Activated effector memory CD4-positive, alpha-beta T cell treated with anti-CD3 and anti-CD28 coated beads, Interleukin-2, amount 50 U/mL, for 16 hours (primary cell): ENCODE results near the gene SGK2.

Source experiments
- DNase-seq: peaks from one replicate; pipeline ENCODE4 v3.0.0-alpha.2; 2020

SGK2 gene

DNA sequence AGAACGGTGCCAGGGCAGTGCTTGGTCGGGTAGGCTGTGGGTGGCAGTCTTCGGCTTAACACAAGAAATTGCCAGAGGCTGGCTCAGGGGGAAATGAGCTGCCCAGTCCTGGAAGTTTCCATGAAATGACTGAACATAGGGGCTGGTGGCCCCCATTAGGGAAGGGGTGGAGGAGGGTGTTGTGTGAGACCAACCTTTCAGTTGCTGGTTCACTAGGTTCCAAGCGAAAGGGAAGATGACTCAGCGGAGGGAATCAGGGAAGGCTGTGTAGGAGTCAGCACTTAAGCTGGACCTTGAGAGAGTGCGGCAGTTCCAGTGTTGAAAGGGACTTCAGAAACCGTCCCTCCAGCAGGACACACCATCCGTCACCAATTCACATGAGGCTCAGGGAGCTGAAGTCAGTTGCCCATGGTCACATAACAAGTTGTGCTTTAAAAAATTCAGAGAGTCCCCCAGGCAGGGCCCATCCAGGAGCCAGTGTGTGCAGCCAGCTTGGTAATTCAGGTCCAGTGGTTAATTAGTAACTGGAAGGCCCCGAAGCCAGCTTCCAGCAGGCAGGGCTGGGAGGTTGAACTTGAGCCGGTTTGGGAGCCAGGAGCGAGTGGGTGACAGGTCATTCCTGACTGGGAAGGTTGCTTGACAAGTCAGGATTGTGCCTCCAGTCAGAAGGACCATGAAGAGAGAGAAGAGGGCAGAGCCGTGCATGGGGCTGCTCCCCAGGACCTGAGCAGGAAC, at the start of gene SGK2:
TSS of gene SGK2 (plus strand) at position 616 of the 735 bp plus-strand sequence. CDS start 7,469 bp downstream, outside the sequence.
- no peak for DNase-seq

DNA sequence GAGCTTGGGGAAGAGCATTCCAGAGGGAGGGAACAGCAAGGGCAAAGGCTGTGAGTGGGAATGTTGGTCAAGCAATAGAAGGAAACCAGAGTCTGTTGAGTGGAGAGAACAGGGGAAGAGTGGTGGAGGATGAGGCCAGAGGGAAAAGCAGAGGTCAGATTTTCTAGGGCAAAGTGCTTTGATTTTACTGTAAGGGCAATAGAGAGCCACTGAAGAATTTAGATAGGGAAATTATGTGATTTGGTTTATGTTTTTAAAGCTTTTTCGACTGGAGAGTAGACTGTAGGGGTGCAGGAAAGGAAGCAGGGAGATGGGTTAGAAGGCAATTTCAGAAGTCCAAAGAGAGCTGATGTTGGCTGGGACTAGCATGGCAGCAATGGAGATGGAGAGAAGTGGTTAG, 46.9 kb upstream of the SGK2 start:
- DNase-seq: no peak

DNA sequence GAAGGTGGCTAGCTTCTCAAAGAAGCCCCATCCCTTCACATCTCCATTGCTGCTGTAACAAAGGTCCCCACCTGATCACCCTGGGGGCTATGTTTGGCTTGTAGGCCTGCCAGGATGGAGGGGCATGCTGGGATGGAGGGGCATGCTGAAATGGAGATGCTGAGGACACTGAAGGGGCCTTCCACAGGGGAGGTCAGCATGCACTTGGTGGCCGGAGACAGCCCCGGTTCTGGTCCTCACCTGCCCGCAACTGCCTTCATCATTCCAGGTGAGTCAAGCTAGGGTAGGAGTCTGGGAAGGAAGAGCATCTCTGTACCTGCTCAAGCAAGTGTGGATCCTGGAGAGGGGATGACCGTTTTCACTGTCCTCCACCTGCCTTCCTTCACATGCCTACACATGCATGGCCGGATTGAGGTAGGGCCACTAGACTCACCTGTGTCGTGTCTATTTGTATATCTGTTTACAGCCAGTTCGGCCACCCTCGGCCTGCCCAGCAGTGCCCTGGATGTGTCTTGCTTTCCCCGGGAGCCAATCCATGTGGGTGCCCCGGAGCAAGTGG, 45.4 kb upstream of the SGK2 start:
- DNase-seq: no peak

DNA sequence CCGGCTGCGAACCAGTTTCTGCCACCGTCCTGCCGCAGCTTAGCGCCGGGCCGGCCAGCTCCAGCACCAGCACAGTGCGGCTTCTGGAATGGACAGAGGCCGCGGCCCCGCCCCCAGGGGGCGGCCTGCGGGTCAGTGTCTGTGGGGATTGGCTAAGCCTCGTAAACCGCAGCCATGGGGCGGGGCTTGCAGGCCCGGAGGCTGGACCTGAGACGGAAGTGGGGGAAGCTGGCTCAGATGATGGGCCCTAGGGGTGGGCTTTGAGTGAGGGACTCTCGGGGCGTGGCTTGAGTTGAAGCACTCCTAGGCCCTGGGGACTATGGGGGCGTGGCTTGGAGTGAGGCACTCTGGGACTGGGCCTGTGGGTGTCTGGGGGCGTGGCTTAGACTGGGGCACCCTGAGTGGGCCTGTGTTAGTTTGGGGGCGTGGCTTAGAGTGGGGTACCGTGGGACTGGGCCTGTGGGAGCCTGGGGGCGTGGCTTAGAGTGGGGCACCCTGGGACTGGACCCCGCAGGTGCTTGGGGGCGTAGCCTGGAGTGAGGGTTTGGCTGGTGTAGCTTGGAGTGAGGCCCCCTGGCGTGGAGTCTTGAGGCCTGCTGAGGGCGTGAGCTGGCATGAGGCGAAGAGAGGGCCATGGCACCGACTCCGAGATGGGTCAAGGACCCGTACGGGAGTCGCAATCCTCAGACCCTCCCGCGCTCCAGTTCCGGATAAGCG, 44.7 kb upstream of the SGK2 start:
- peak; percentile 95 for DNase-seq

DNA sequence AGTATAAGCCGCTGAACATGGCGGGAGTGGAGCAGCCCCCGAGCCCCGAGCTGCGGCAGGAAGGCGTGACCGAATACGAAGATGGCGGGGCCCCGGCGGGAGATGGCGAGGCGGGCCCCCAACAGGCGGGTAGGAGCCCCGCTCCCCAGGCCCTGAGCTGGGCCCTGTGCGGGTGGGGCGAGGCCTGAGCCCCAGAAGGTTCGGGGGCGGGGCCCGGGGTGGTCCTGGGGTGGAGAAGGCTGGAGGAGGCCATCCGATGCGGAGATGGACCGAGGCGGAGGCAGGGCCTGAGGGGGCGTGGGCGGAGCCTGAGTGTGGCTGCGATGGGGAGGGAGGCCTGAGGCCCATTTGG, 44.2 kb upstream of the SGK2 start:
- no peak for DNase-seq

DNA sequence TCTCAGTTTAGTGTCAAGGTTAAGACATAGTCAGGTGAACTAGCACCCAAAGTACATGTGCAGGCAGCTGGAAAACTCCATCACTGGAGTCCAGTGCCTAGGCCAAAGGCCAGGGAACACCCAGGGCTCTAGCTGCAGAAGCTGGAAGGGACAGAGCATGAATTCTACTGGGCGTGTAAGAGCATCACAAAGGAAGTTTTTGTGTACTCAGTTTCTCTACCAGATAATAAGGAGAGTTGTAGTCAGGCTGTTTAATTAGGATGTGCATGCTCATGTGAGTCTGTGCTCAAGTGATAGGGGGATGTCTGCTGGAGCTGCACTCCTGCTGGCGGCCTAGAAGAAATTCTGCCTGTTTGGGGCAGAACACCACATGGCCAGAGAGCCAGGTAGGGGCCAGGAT, 43.2 kb upstream of the SGK2 start:
- peak; percentile 25 for DNase-seq

DNA sequence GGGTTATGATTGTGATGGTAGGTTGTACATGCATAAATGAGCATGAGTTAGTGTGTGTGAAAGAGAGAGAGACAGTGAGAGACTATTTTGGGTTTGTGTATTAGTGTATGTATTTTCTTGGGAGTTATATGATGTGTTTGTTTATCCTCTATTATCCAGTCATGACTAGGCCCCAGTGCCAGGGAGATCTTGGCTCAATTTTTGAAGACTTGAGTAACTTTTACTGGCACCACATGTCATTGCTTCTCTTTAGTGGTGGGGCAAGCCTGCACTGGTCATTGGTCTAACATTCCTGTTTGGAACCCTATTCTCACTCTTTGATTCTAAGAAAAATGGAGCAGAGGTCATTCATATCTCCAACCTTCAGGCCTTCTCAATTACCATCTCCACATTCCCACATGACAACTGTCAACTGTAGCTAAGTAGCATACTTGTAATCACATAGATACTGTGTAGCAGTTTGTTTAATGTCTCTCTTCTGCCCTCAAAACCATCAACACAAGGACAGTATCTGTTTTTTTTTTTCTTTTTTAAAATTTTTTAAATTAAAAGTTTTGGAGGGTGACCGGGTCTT, 42.5 kb upstream of the SGK2 start:
- no peak for DNase-seq

DNA sequence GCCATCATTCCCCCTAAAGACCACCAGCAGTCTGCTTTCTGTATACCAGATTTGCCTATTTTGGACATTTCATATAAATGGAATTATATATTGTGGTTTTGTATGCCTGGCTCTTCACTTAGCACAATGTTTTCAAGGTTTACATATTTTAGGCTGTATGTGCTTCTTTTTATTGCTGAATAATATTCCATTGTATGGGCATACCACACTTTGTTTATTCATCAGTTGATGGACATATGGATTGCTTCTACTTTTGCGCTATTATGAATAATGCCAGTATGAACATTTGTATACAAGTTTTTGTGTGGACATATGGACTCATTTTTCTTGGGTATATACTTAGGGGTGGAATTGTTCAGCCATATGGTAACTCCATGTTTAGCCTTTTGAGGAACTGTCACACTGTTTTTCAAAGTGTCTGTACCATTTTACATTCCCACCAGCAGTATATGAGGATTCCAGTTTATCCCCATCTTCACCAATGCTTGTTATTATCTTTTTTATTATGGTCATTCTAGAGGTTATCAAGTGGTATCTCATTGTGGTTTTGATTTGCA, 38.7 kb upstream of the SGK2 start:
- no peak for DNase-seq

DNA sequence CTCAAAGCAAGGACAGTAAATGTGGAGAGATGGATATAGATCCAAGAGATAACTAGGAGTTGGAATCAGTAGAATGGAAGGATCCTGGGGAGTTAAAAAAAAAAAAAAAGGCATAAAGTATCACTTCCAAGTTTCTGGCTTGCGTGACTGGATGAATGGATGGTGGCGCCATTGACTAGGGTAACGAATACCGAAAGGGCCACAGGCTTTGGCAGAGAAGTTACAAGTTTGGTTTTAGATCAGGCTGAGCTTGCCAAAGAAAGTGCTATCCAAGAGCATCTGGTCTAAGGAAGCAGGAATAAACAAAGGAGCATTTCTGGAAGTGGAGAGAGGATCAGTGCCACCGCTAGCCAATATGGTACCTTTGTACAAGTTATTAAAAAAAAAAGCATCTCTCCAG, 33.8 kb upstream of the SGK2 start:
- no peak for DNase-seq

DNA sequence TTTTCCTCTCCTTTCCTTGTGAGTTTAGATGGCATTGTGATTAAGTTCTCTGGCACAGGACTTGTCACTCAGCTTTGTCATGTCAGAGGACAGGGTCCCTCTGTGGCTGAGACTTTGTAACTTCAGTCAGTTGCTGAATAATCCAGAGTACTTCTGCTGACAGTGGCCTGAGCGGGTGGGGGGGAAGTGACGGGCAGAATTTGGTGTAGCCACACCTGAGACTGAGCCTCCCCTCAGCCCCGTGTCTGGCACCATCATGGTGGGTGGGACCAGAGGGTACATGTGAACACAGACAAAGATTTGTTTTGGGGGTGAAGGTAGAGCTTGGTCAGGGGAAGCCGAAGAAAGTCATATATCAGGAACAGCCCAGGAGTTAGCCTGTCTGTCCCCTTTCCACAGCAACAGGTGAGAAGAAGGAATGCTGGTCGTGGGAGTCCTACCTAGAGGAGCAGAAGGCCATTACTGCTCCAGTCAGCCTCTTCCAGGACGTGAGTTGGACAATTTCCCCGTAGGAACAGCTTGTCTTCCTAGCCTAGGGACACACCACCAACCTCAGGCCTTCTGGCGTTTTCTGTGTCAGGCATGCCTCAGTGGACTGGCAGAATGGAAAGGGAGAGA, 30.5 kb upstream of the SGK2 start:
- DNase-seq: no peak

DNA sequence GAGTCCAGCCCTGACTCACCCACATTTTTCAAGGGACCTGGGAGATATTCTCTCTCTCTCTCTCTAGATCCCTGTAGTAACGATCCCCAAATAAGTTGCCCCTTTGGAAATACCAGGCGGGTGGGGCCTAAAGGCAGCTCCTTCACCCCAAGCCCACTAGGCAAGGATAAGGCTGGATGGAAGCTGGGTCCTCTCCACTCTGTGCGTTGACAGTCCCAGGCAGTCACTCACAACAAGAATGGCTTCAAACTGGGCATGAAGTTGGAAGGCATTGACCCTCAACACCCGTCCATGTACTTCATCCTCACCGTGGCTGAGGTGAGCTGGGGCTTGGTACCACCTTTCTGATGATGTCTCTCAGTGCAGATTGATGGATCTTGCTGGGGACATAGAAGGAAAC, 29.8 kb upstream of the SGK2 start:
- DNase-seq: no peak

DNA sequence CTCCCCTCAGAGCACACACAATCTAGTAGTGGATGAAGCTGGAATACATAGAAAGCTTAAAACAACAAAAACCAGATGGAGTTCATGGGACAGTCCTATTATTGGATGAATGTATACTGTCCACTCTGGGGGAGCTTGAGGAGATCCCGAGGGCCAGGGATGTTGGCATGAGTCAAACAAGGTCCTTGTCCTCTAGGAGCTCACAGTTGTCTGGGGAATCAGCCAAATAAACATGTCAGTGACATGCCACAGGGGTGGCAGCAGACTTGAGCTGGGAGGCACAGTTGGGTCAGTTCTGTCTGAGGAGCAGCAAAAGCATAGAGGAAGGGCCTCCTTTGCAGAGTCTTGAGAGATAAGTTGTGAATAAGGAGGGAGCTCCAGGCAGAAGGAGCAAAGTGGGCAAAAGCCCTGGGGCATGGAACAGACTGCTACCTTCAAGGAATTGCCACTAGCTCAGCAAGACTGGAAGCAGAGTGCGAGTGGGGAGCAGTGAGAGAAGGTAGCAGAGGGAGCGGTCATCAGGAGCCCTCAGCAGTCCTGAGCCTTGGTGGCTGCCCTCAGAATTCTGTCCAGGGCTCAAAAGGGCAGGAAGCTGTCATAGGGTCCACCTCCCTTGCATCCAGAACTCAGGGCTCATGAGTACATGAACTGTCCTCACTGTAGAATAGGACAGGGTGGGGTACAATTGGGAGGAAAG, 29.2 kb upstream of the SGK2 start:
- no peak for DNase-seq

DNA sequence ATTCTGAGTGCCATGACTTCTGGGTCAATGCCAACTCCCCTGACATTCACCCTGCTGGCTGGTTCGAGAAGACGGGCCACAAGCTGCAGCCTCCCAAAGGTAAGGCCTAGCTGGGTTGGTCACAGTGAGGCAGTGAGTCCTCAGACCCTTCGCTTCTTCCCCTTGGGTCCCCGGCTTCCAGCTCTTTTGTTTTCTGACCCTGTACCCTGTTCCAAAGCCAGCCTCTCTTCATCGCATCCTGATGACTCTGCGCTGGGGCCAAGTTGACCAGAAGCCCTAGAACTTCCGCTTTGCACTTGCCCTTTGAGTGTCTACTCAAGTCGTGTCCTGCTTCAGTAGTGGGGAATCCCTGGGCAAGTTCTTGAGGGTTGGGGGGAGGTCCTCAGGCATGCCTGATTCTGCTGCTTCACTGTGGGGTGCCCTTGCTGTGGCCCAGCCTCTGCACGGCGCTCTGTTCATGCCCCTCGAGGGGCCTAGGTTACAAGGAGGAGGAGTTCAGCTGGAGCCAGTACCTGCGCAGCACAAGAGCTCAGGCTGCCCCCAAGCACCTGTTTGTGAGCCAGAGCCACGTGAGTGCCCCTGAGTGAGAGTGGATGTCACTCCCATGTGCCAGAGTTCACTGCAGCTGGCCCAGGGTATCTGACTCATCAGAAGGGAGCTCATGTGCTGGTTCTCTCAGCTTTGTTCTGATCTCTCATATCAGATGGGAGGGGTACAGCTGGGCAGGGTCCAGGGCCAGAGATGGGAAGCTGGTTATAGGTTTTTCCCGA, 28.3 kb upstream of the SGK2 start:
- DNase-seq: no peak

DNA sequence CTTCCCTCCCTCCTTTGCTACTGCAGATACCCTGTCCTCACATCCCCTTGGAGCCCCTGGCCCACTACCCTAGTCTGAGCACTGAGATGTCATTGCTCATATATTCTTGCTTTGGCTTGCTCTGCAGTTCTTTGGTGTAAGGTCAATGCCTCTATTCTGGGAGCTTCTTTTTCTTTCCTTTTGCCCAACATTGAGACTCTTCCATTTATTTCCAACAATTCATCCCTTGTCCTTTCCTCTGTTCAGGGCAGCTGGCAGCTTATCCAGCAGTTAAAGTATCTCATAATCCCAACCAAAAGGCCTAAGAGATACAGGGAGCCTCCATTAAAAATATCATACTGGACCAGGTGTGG, 27.8 kb upstream of the SGK2 start:
- no peak for DNase-seq

DNA sequence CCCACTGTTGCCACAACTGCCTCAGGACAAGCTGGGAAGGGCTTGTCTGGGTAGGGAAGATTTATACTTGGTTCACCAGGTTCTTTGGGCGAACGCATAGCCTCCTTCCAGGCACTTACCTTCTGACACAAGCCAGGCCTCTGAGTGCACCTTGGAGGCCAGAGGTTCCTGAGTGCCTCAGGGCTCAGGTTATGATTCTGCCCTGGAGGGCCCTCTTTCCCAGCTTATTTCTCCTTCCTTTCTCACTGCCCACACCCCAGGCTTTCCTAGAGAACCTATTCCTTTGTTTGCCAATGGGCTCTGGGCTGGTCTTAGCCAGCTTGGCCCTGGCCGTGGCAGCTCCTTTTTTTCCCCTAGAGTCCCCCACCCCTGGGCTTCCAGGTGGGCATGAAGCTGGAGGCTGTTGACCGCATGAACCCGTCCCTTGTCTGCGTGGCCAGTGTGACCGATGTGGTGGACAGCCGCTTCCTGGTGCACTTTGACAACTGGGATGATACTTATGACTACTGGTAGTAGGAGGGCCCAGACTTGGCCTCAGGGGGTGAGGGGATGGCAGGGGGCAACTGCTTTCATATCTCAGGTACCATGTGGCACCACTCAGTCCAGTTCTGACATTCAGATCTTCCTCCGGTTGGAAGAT, 26.3 kb upstream of the SGK2 start:
- DNase-seq: no peak

DNA sequence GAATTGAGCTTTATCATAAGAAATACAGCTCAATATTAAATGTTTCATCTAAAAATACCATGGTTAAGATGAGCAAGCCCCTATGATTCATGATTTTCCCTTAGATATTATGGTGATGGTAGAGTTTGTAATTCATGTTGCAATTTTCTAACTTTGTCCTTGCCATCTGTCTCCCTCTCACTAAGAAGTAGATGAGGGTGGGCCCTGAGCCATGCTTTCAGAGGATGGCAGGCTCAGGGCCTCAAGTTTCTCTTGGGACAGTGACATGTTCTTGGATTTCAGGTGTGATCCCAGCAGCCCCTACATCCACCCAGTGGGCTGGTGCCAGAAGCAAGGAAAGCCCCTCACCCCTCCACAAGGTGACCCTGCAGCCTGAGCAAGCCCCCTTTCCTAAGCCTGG, 25.8 kb upstream of the SGK2 start:
- DNase-seq: no peak

DNA sequence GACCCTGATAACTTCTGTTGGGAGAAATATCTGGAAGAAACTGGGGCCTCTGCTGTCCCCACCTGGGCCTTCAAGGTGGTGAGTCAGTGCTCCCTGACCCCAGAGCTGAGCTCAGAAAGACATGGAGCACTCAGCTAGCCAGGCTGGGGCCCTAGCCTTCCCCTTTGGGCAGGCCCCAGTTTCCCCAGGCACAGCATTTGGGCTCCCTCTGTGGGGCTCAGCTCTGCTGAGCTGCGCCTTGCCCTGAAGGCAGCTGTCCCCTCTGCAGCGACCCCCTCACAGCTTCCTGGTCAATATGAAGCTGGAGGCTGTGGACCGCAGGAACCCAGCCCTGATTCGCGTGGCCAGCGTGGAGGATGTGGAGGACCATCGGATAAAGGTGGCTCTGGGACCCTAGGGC, 24.8 kb upstream of the SGK2 start:
- DNase-seq: no peak

DNA sequence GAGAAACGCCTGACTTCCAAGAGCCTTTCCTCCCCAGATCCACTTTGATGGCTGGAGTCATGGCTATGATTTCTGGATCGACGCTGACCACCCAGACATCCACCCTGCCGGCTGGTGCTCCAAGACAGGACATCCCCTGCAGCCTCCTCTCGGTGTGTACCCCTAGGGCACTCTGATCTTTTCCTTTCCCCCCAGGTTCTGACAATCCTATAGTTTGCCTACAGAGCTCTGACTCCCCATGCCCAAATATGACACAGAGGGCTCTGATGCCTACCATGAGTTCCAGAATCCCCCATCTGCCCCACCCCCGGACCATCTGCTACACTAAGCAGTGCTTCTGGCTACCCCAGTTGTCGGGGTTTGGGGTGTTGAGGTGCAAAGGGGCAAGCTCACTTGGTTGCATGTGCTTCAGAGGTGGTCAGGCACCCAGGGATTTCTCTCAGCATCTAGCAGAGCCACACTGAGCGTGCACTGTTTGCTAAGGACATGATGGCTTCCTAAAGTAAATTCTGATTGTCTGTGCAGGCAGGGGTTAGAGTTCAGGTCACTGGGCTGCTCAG, 24.0 kb upstream of the SGK2 start:
- no peak for DNase-seq

DNA sequence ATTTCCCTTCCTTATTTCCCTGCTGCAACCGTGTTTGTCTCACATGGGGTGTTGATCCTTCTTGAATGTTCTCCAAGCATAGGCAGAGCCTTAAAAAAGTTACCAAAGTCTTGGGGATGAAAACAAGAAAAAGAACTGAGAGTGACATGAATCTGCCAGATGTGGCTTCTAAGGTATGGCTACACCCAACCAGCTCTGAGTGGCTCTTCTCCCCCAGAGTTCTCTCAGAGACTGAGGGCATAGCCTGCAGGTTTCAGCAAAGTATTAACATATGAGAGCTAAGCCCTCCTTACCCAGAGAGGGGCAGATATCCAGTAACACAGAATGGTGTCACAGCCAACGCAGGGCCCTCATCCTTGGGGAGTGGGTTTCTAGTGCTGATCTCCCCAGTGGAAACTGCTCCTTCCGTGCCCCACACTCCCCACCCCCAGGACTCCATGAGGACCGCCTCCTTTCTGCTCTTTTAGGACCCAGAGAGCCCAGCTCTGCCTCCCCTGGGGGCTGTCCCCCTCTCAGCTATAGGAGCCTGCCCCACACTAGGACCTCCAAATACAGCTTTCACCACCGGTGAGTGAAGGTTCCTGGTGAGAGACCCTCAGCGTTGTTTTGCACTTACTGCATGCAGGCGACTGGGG, 23.3 kb upstream of the SGK2 start:
- DNase-seq: no peak

DNA sequence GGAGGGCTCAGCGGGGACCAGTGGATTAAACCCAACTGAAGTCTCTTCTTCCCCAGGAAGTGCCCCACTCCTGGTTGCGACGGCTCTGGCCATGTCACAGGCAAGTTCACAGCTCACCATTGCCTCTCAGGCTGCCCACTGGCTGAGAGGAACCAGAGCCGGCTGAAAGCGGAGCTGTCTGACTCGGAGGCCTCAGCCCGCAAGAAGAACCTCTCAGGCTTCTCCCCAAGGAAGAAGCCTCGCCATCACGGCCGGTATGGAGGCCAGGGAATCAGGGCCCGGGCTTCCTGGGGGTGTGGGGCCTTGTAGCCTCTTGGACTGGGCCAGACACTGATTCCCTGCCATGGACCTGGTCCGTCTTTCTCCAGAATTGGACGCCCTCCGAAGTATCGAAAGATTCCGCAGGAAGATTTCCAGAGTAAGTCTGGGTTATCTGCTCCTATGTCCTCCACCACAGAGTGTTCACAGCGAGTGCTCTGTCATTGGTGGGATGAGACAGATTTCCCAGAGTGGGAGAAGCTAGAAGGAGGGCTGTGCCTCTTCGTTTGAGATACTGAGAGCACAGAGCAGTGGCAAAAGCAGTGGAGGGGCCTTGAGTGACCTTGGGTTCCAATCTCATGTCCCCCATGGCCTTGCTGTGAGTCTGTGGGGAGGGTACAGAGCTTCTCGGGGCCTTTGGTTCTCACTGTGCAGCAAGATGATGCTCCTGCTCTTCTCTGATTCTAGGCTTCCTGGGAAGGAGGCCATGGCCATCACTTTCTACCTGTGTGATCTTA, 22.6 kb upstream of the SGK2 start:
- no peak for DNase-seq
